GM18867 (cell line): ENCODE results near the gene WBP1L.
A peak's percentile ranks its signal among the peaks of the same experiment; 100 is the strongest.
"Not testable (repeated sequence)": the region's sequence is repeated elsewhere in the genome, so short reads cannot be mapped to it uniquely, and the experiment has no call there.

Source experiments
- ATAC-seq: cut with Tn5 transposase; IDR thresholded peaks from one replicate; pipeline ENCODE4 v1.9.1; 2021; ENCODE audit warnings: mild to moderate bottlenecking, moderate library complexity; ENCODE audit not compliant: unreplicated experiment

WBP1L gene

GRCh38 chr10:102721954-102722353, 21.8 kb upstream of the WBP1L start:
- ATAC-seq: no peak

GRCh38 chr10:102723989-102724388, 19.8 kb upstream of the WBP1L start:
- ATAC-seq: no peak

- ATAC-seq: no peak
These were observed 17.5 kb upstream of the WBP1L start for GRCh38 chr10:102726274-102726673.

- no peak for ATAC-seq
These were observed 16.5 kb upstream of the WBP1L start for GRCh38 chr10:102727037-102727818.

GRCh38 chr10:102729029-102730026, 14.4 kb upstream of the WBP1L start:
- no peak for ATAC-seq

DNA sequence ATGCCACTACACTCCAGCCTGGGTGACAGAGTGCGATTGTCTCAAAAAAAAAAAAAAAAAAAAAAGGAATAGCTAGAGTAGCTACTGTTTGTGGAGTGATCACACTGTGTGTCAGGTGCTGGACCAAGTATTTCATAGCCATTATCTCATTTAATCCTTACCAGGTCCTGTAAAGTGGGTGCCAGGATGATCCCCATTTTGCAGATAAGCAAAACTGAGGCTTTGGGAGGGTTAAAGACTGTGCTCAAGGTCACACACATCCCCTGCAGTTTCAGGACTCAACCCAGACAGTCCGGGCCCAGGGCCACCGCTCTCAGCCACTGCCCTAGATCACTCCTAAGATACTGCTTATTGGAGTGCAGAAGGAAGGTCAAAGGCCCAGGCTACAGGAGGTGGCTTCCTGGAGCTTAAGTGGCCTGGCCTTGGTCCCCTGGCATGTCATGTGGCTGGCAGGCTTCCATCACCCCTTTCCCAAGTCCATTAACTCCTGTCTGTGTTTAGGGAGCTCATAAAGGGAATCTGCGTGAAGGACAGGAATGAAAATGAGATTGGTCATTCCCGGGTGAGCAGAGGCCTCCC, 12.4 kb upstream of the WBP1L start:
- ATAC-seq: no peak

DNA sequence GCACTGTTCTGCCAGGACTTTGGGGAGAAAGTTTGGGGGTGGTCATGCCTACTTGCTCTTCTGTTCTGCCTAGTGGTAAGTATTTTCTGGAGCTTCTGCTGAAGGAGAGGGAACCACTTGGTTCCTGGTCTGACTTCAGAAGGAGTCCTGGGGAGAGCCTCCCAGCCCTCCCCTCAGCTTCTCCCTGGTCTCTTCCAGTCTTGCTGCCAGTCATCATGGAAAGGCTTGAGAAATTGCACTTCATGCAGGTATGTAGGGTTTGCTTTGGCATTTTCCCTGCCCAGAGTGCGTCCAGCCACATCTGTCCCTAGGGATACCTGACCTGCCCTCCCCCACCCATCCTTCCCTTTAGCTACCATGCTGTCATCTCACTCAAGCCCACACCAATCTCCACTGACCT, 11.1 kb upstream of the WBP1L start:
- no peak for ATAC-seq

DNA sequence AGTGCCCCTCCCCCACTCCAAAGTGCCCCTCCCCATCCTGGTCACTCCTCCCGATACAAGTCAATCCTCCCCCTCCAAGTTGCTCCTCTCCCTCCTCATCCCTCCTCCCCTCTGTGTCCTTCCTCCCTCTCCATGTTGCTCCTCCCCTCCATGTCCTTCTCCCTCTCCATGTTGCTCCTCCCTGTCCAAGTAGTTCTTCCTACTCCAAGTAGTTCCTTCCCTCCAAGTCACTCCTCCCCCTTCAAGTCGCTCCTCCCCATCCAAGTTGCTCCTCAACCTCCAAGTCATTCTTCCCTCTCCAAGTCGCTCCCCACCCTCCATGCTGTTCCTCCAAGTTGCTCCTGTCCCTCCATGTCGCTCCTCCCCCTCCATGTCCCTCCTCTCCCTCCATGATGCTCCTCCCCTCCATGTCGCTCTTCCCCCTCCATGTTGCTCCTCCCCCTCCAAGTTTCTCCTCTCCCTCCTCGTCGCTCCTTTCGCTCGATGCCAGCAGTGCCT, 8.6 kb upstream of the WBP1L start:
- no peak for ATAC-seq

GRCh38 chr10:102738692-102739121, 5.0 kb upstream of the WBP1L start:
- ATAC-seq: no peak

DNA sequence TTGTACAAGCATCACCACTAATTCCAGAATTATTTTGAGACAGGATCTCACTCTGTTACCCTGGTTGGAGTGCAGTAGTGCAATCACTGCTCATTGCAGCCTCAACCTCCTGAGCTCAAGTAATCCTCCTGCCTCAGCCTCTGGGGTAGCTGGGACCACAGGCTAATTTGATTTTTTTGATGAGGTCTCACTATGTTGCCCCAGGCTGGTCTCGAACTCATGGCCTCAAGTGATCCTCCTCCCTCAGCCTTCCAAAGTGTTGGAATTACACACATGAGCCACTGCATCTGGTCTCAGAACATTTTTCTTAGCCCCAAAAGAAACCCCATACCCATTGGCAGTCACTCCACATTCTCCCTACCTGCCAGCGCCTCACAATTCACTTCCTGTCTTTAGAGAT, 3.5 kb upstream of the WBP1L start:
- ATAC-seq: no peak

DNA sequence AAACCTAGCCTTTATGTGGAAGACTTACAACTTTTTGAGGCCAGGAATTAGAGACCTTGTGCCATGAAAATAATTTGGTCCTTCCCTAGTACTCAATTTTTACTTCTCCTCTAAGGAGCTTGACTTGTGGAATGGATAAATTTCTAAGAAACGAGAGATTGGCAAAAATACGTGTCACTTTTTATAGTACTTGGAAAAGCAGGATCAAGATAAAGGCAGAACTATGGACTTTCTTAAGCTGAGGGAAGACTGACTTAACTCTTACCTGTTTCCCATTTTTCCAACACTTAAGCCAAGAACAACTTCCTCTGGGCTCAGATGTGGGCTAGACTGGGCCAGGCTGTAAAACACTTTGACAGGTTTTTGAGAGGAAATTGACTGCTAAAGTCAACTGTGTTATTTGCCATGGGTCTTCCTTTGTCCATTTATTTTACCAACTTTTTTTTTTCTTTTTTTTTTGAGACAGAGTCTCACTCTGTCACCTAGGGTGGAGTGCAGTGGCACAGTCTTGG, 2.0 kb upstream of the WBP1L start:
- no peak for ATAC-seq

DNA sequence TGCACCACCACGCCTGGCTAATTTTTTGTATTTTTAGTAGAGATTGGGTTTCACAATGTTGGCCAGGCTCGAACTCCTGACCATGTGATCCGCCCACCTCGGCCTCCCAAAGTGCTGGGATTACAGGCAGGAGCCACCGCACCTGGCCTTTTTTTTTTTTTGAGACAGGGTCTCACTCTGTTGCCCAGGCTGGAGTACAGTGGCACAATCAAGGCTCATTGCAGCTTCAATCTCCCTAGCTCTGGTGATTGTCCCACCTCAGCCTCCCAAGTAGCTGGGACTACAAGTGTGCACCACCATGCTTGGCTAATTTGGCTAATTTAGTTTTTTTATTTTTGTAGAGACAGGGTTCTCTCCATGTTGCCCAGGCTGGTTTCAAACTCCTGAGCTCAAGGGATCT, 1.4 kb upstream of the WBP1L start:
- not testable (repeated sequence) for ATAC-seq

DNA sequence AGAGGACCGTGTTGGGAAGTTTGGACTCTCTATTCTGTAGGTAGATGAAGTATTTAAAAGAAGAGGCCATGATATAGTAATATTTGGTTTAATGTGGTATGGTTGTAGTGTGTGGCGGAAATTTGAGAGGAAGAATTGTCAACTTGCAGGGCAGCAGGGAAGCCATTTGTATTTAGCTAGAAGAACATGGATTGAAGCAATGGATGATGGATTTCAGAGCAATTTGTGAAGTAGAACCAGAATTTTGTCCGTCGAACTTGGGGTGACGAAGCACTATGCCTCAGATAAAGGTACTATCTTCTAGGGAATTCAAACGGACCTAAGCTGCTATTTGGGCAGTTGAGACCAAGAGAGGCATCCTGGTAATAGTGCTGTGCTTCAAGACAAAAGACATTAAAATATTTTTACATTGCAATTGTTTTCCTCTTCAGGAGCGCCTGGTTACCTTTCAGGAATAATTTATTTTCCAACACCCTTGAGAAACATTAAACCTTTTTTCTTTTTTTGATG, 615 bp upstream of the WBP1L start:
- ATAC-seq: no peak

DNA sequence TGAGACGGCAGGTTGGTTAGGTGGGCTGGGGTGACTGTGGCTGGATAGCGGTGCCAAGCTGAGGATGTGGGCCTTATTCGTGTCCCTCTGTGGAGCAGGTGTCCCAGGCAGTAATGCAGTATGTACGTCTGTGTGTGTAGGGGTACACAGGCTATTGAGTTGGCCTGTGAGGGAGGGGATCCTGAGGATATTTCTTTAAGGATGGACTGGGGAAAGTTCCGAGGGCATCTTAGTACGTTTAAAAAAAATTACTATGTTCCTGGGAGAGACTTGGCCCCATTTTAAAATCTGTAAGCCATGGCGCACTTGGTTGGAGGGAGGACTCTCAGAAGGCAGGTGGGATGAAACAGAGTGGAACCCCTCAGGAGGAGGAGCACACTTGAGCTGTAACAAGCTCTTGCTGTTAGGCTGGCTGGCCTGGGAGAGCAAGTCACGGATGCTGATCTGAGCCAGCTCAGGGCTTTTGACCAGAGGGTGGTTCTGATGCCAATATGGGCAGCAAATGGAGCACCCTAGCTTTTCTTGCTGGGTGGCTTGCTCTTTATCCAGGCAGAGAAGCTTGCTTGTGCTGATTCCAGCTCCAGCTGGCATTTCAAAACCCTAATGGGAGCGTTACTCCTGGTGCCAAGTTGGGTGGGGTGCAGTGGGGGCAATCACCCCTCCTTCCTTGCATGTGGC, 765 bp downstream of the WBP1L start:
- peak; percentile 2 for ATAC-seq

DNA sequence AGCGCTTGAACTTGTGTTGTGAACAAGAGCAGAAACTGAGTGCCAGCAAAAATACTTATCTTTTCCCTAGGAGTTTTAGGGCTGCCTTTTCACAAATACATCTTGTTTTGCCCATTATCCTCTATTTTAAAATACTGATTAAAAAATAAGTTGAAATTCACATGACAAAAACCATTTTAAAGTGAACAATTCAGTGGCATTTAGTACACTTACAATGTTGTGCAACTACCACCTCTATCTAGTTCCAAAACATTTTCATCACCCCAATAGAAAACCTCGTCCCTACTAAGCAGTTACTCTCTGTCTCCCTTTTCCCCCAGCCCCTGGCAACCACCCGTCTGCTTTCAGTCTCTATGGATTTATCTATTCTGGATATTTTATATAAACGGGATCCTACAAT, 1.4 kb downstream of the WBP1L start:
- ATAC-seq: no peak

DNA sequence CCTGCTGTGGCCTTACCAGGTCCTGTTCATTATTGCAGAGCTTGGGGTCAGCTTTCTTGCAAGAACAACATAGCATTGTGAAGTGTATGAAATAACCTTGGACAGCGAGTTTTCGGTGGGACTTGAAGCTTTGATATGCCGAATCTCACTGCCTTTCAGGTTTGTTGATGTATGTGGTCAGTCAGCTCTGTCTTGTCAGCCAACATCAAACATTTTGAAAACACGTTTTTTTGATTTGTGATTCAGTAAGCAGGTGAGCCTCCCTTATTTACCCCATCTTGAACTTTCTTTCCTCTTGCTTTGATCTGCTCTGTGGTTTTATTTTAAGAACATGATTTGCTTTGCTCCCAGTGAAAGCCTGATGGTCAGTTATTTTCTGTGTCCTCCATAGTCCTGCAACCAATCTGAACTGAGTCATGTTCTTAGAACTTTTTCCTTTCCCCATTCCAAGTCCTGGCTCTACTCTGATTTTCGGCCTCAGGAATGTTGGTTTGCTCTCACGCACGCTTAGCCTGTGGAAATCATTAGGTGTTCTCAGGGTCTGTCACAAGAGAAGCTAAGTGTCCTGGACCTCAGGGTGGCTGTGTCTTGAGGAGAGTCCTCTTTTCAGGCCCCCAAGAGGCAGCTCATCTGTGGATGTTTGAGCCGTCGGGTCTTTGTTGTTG, 8.7 kb downstream of the WBP1L start:
- ATAC-seq: no peak

DNA sequence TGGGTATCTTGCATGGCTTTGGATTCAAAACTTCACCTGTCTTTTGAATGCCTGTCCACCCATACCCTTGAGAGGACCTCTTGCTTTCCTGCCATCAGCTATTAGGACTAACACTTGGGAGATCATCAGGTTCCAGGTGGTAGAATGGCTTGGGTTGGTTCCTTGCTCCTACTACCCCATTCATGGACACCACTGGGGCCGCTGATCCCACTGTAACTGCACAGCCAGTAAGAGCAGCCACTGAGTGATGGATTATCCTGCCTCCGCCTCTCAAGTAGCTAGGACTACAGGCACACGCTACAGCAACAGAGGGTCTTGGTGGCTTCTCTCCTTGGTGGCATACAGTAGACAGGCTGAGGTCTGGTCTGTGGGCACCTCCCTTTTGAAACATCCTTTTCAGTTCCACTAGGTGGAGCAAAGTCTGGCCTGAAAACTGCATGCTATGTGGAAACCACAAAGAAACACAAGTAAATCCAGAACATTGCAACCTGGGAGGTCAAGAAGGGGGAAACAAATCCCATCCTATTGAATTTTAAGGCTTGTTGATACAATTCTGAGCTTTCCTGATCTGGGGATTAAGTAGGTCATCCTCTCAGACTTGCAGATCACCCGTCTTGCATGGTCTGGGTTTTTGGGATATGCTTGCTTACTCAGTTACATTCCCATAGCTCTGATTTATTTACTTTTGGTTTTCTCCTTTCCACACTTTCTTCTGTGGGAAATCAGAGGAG, 9.4 kb downstream of the WBP1L start:
- no peak for ATAC-seq

- ATAC-seq: no peak
These were observed 10.0 kb downstream of the WBP1L start for GRCh38 chr10:102753718-102754117.

DNA sequence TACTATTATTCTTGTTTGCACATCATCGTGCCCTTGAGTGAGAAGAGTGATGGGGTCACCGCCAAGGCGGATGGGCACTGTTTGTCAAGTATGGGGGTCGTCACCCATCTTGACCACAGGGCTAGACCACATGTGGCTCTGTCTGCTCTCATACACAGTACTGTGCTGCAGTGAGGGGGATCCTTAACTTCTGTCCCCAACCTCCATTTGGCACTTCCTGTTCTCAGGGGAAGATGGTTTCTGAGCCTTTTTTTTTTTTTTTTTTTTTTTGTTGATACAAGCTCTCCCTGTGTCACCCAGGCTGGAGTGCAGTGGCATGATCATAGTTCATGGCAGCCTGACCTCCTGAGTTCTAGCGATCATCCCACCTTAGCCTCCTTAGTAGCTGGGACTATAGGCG, 13.6 kb downstream of the WBP1L start:
- ATAC-seq: no peak
